Measurements from ENCODE around the gene EIF5A2.

Gene EIF5A2

DNA sequence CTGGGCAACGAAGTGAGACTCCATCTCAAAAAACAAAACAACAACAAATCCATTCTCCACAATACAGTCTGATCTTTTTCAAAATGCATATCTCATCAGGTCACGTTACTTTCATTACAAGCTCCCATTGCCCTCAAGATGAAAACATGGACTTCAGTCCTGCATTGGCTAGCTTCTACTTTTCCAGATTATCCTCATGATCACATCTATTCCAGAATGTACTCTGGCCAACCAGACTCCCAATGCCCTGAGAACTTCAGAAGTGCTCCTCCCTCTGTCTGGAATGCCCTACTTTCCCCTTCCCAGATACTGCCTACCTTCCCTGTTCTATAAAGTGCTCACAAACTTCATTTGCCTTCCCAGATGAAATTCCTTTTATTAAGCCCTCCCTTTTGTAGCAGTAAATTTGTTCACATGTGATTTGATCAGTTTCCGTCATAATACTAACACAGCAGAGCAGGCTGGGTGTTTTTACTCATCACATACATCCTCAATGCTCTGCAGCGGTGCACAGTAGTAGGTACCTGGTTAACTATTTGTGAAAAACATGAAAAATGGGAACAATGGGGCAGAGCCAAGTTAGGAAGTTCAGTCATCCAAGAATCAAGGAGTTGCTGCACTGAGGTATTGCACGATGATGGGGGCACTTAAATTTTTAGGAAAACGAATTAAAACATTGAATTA is 43.8 kb downstream of the EIF5A2 start:
- TF ChIP-seq POLR2AphosphoS5 (IDR thresholded peaks at IDR 0.05; ENCODE audit: borderline replicate concordance, low read depth, low read length) (peak; percentile 9), FOXP2 (optimal IDR thresholded peaks at IDR 0.05; ENCODE audit: control extremely low read depth, extremely low read length, insufficient read depth) (no peak)
- Histone ChIP-seq H3K4me3 (no peak overlapping the region), H3K27ac (peak overlapping the region; percentile 56), H3K36me3 (ENCODE audit: insufficient read depth, low read length) (peaks cover 38% of the 10 kb centered on the region), H3K9ac (ENCODE audit: insufficient read length) (no peak overlapping the region), H3K9me3 (ENCODE audit: low read depth, low read length) (no peaks in the 10 kb centered on the region)
- no peak for DNase-seq (ENCODE audit: low read depth, low spot score)

DNA sequence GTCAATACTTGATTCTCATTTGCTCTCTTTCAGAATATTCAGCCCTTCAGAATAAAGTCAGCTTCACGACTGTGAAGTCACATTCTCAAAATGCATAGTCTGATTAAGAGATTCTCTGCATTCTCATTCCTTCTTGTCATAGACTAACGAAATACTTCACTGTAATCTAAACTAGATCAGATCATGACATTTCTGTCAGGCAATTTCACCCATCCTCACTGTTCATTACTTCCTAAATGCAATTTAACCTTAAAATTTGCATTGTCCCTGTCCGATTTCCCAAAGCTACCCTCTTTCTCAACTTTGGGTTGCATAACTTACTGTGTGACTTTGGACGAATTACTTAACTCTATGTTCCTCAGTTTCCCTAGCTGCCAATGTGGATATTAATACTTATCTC is 44.6 kb downstream of the EIF5A2 start:
- Histone ChIP-seq H3K36me3 (ENCODE audit: insufficient read depth, low read length) (peaks cover 38% of the 10 kb centered on the region), H3K9ac (ENCODE audit: insufficient read length) (no peak overlapping the region), H3K4me3 (no peak overlapping the region), H3K9me3 (ENCODE audit: low read depth, low read length) (no peaks in the 10 kb centered on the region), H3K27ac (peak overlapping the region; percentile 8; the same call in 1 of the 2 replicates)
- TF ChIP-seq FOXP2 (optimal IDR thresholded peaks at IDR 0.05; ENCODE audit: control extremely low read depth, extremely low read length, insufficient read depth) (no peak), EZH2 (IDR thresholded peaks at IDR 0.05) (no peak), POLR2AphosphoS5 (IDR thresholded peaks at IDR 0.05; ENCODE audit: borderline replicate concordance, low read depth, low read length) (no peak)
- no peak for DNase-seq (ENCODE audit: low read depth, low spot score)

DNA sequence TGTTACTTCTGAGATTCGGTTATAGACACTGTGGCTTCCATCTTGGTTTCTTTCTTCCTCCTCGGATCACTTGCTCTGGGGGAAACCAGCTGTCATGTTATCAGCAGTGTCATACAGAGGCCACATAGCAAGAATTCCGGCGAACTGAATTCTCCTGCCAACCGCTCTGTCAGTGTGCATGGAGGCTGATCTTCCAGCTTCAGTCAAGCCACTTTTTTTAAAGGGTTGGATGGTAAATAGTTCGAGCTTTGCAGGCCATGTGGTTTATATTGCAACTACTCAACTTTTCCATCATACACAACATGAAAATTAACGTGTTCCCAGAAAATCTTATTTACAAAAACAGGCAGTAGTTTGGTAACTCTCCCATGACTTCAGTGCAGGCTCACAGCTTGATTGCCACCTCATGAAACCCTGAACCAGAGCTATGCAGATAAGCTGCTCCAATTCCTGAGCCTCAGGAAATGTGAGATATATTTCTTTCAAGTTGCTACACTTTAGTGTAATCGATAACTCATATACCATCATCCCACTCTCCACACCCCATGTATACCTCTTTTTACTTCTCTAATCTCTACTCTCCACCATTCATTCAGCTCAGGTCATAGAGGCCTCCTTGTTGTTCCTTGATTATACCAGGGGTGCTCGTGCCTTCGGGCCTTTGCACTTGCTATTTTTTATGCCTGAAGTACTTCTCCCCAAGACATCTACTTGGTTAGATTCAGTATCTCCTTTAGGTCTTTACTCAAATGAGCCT is 45.6 kb downstream of the EIF5A2 start:
- Histone ChIP-seq H3K27ac (0 out of 2 replicates have a peak overlapping the region, but pooled peaks have one; percentile 23), H3K9ac (ENCODE audit: insufficient read length) (no peak overlapping the region), H3K4me3 (no peak overlapping the region), H3K36me3 (ENCODE audit: insufficient read depth, low read length) (peaks cover 30% of the 10 kb centered on the region), H3K9me3 (ENCODE audit: low read depth, low read length) (no peaks in the 10 kb centered on the region)
- TF ChIP-seq POLR2AphosphoS5 (IDR thresholded peaks at IDR 0.05; ENCODE audit: borderline replicate concordance, low read depth, low read length) (no peak), FOXP2 (optimal IDR thresholded peaks at IDR 0.05; ENCODE audit: control extremely low read depth, extremely low read length, insufficient read depth) (no peak), EZH2 (IDR thresholded peaks at IDR 0.05) (no peak)
- no peak for DNase-seq (ENCODE audit: low read depth, low spot score)

DNA sequence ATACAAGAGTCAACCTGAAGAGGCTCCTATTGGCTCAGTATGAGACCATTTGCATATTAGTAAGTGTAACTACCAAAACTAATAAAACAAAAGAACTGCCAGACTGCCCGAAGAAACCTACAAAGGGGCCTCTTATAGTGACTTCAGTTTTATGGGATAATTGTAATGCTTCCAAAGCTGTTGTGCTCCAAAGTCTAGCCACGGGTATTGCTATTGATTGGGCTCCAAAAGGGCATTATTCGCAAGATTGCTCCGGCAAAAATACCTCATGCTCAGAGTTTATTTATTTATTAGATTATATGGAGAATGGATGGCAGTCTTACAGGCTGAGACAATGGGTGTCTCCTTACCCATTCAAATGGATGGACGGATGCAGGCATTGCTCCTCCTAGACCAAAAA is 49.8 kb downstream of the EIF5A2 start:
- H3K9ac ChIP-seq (ENCODE audit: insufficient read length) = no peak overlapping the region
- H3K36me3 ChIP-seq (ENCODE audit: insufficient read depth, low read length) = no peaks in the 10 kb centered on the region
- H3K9me3 ChIP-seq (ENCODE audit: low read depth, low read length) = no peaks in the 10 kb centered on the region
- no peak overlapping the region for H3K27ac ChIP-seq
- TF ChIP-seq EZH2 (IDR thresholded peaks at IDR 0.05) = no peak
- TF ChIP-seq POLR2AphosphoS5 (IDR thresholded peaks at IDR 0.05; ENCODE audit: borderline replicate concordance, low read depth, low read length) = no peak
- TF ChIP-seq FOXP2 (optimal IDR thresholded peaks at IDR 0.05; ENCODE audit: control extremely low read depth, extremely low read length, insufficient read depth) = no peak
- H3K4me3 ChIP-seq = no peak overlapping the region
- DNase-seq (ENCODE audit: low read depth, low spot score) = no peak

DNA sequence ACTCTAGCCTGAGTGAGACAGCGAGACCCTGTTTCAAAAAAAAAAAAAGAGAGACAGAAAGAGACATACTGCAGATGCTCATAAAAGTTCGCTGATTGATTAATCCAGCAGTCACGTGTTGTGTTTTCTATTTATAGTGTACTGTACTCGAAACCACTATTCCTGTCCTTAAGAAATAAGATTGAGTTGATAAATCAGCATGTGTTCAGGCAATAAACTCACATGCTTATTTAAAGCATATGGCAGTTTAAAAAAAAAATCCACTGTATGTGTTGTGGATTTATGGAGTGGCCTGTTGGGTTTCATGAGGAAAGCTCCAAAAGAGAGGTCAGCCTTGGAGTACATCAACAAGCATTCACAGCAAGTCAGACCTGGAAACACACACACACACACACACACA is 56.1 kb downstream of the EIF5A2 start:
- Histone ChIP-seq H3K9ac (ENCODE audit: insufficient read length) (no peak overlapping the region), H3K4me3 (peak overlapping the region; percentile 56), H3K36me3 (ENCODE audit: insufficient read depth, low read length) (no peaks in the 10 kb centered on the region), H3K9me3 (ENCODE audit: low read depth, low read length) (no peaks in the 10 kb centered on the region), H3K27ac (peak overlapping the region; percentile 53; the same call in 1 of the 2 replicates)
- DNase-seq (ENCODE audit: low read depth, low spot score) = peak; percentile 53
- no peak for TF ChIP-seq POLR2AphosphoS5 (IDR thresholded peaks at IDR 0.05; ENCODE audit: borderline replicate concordance, low read depth, low read length)
- TF ChIP-seq FOXP2 (optimal IDR thresholded peaks at IDR 0.05; ENCODE audit: control extremely low read depth, extremely low read length, insufficient read depth) = no peak
- no peak for TF ChIP-seq EZH2 (IDR thresholded peaks at IDR 0.05)

DNA sequence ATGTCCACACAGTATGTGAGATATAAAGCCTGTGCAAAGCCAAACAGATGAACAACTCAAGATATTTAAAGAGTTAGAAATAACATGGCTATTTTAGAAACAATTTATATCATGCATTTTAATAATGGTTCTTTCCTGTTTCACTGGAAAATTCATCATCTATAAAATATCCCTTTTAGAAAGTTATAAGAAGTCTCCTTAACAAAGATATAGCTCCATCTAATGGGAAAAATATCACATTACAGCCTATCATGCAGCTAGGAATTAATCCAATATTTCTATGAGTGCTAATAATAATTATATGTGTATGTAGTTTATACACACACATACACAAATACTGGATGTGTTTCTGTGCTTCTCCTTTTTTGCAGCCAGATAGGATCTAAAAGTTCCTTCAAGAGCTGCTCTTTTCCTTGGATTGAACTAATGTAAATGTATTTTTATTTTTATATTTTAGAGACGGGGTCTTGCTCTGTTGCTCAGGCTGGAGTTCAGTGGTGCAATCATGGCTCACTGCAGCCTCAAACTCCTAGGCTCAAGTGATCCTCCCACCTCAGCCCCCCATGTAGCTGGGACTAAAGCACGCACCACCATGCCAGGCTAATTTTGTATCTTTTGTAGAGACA is 60.0 kb downstream of the EIF5A2 start:
- Histone ChIP-seq H3K9ac (ENCODE audit: insufficient read length) (no peak overlapping the region), H3K27ac (no peak overlapping the region), H3K9me3 (ENCODE audit: low read depth, low read length) (no peaks in the 10 kb centered on the region), H3K36me3 (ENCODE audit: insufficient read depth, low read length) (no peaks in the 10 kb centered on the region), H3K4me3 (no peak overlapping the region)
- TF ChIP-seq EZH2 (IDR thresholded peaks at IDR 0.05) = no peak
- TF ChIP-seq FOXP2 (optimal IDR thresholded peaks at IDR 0.05; ENCODE audit: control extremely low read depth, extremely low read length, insufficient read depth) = no peak
- no peak for TF ChIP-seq POLR2AphosphoS5 (IDR thresholded peaks at IDR 0.05; ENCODE audit: borderline replicate concordance, low read depth, low read length)
- DNase-seq (ENCODE audit: low read depth, low spot score) = no peak

DNA sequence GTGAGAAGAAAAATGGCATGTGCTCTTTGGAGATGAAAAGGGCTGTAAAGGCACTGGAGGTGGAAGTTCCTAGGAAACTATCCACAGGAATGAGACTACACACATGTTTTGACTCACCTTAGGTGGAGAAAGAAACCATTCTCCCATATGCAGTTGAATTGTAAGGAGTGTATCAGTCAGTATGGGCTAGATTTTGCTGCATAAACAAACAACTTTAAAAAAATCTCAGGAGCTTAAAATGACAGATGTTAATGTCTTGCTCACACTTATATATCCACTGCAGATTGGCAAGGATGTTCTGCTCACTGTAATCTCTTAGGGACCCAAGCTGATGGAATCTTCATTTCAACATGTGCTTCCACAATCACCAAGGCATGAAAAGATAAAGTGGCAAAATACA is 64.1 kb downstream of the EIF5A2 start:
- TF ChIP-seq EZH2 (IDR thresholded peaks at IDR 0.05) (no peak), FOXP2 (optimal IDR thresholded peaks at IDR 0.05; ENCODE audit: control extremely low read depth, extremely low read length, insufficient read depth) (no peak), POLR2AphosphoS5 (IDR thresholded peaks at IDR 0.05; ENCODE audit: borderline replicate concordance, low read depth, low read length) (no peak)
- DNase-seq (ENCODE audit: low read depth, low spot score) = no peak
- Histone ChIP-seq H3K4me3 (no peak overlapping the region), H3K36me3 (ENCODE audit: insufficient read depth, low read length) (no peaks in the 10 kb centered on the region), H3K27ac (no peak overlapping the region), H3K9me3 (ENCODE audit: low read depth, low read length) (no peaks in the 10 kb centered on the region), H3K9ac (ENCODE audit: insufficient read length) (no peak overlapping the region)

DNA sequence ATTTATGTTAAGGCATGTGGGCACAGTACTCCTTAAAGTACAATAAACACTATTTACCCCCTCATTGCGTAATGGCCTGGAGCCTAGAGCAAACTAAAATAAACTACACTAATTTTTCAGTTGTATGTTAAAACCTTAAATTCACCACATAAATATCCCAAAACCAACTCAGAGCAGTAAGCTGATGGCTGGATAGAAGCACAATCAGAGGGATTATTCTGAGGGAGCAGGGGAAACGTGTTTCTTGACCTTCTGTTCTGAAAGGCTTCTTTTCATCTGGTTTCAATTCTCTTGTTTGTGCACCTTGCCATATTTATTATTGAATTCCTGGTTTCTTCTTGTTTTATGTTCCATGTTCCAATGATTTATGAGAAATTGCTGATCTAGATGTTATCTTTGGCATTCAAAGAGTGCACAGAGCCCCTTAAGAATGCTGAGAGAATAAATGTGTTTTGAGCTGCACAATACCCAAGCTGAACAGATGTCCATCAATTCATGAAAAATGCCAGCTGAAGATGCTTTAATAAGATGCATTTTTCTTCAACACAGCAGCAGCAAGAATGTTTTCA is 68.1 kb downstream of the EIF5A2 start:
- no peak for DNase-seq (ENCODE audit: low read depth, low spot score)
- no peaks in the 10 kb centered on the region for H3K9me3 ChIP-seq (ENCODE audit: low read depth, low read length)
- no peak overlapping the region for H3K27ac ChIP-seq
- no peak overlapping the region for H3K9ac ChIP-seq (ENCODE audit: insufficient read length)
- H3K4me3 ChIP-seq = no peak overlapping the region
- H3K36me3 ChIP-seq (ENCODE audit: insufficient read depth, low read length) = no peaks in the 10 kb centered on the region
- no peak for TF ChIP-seq POLR2AphosphoS5 (IDR thresholded peaks at IDR 0.05; ENCODE audit: borderline replicate concordance, low read depth, low read length)
- no peak for TF ChIP-seq FOXP2 (optimal IDR thresholded peaks at IDR 0.05; ENCODE audit: control extremely low read depth, extremely low read length, insufficient read depth)
- TF ChIP-seq EZH2 (IDR thresholded peaks at IDR 0.05) = no peak
